PC-9 (cell line): ENCODE results near the gene DNAJC11. TPM values are rescaled to one million over a fixed set of nuclear protein-coding genes. Genes with fewer than 3 reads are reported as not detected.
A peak's percentile ranks its signal among the peaks of the same experiment; 100 is the strongest.

Source experiments
- BruUV-seq: library from RNA; stranded (reverse); fragments of 400-500 nt; replicated peaks from 2 replicates; lab custom pipeline; 2021; lab: Mats Ljungman, UMichigan
- CTCF ChIA-PET: fragments of 300-600 bp; sonication (Branson Sonifier 250); formaldehyde crosslinking; loops from one replicate; lab custom pipeline; 2022; ENCODE audit warnings: antibody characterized with exemption; lab: Charles Lee
- POLR2A ChIA-PET: fragments of 300-600 bp; sonication (Branson Sonifier 250); formaldehyde crosslinking; loops from one replicate; lab custom pipeline; 2022; ENCODE audit warnings: antibody characterized with exemption; ENCODE audit not compliant: unreplicated experiment; lab: Charles Lee
- DNase-seq, 2 experiments: peaks; one replicate each; pipeline versions ENCODE4 v3.0.0 to v3.0.0-alpha.2; 2015 to 2022; ENCODE audit warnings: mixed read lengths in 1 of 2
- H2AFZ ChIP-seq: fragments of 200-600 bp; sonication (generic); 2 replicates; pipeline ENCODE4 v1.8.1; 2017; ENCODE audit warnings: antibody characterized with exemption
- H3F3A ChIP-seq: fragments of 200-600 bp; sonication (generic); 2 replicates; pipeline ENCODE4 v1.8.1; 2017; ENCODE audit warnings: antibody characterized with exemption, mild to moderate bottlenecking, low read depth; ENCODE audit not compliant: insufficient read depth
- H3K27ac ChIP-seq: fragments of 200-600 bp; sonication (generic); 2 replicates; pipeline ENCODE4 v1.6.1; 2016; ENCODE audit warnings: mixed run types
- H3K27me3 ChIP-seq: fragments of 200-600 bp; sonication (generic); 2 replicates; pipeline ENCODE4 v1.6.1; 2016; ENCODE audit warnings: low read depth, mixed run types; ENCODE audit not compliant: insufficient read depth
- H3K36me3 ChIP-seq: fragments of 200-600 bp; sonication (generic); 2 replicates; pipeline ENCODE4 v1.6.1; 2016; ENCODE audit warnings: low read depth, mixed run types
- H3K4me1 ChIP-seq: fragments of 200-600 bp; sonication (generic); replicated peaks from 2 replicates; pipeline ENCODE4 v1.6.1; 2016; ENCODE audit warnings: mixed run types; ENCODE audit not compliant: insufficient read depth
- H3K4me2 ChIP-seq: fragments of 200-600 bp; sonication (generic); 2 replicates; pipeline ENCODE4 v1.6.1; 2017; ENCODE audit warnings: mixed run types
- H3K4me3 ChIP-seq: fragments of 200-600 bp; sonication (generic); 2 replicates; pipeline ENCODE4 v1.6.1; 2016; ENCODE audit warnings: mixed run types
- H3K79me2 ChIP-seq: fragments of 200-600 bp; sonication (generic); 2 replicates; pipeline ENCODE4 v1.6.1; 2017; ENCODE audit warnings: low read depth, mixed run types
- H3K9me2 ChIP-seq: fragments of 200-600 bp; sonication (generic); 2 replicates; pipeline ENCODE4 v1.8.1; 2017; ENCODE audit warnings: mild to moderate bottlenecking; ENCODE audit not compliant: insufficient read depth
- H3K9me3 ChIP-seq: fragments of 200-600 bp; sonication (generic); 2 replicates; pipeline ENCODE4 v1.8.1; 2016; ENCODE audit warnings: low read depth; ENCODE audit not compliant: insufficient read depth
- H4K20me1 ChIP-seq: fragments of 200-600 bp; sonication (generic); 2 replicates; pipeline ENCODE4 v1.8.1; 2017; ENCODE audit not compliant: insufficient read depth
- EZH2 ChIP-seq: fragments of 200-600 bp; sonication (generic); IDR thresholded peaks from 2 replicates; pipeline ENCODE4 v1.8.0; 2017; ENCODE audit warnings: antibody characterized with exemption, low read depth
- intact Hi-C: fragments of 100-400 bp; cut with micrococcal nuclease; formaldehyde crosslinking; loops from one replicate; pipeline ENCODE4 v1.10.0; 2022; ENCODE audit not compliant: unreplicated experiment
- total RNA-seq: library from RNA; stranded (reverse); gene quantifications from 2 replicates; pipeline ENCODE4 v1.2.3, GENCODE V29; 2021
- TF ChIP-seq, protein P1 (sequence below): fragments of 200-600 bp; sonication (generic); conservative IDR thresholded peaks from 2 replicates; pipeline ENCODE4 v1.6.1; 2017; ENCODE audit warnings: mixed run types, antibody characterized with exemption, mild to moderate bottlenecking, moderate library complexity

Gene DNAJC11
- total RNA-seq, 1 experiment from 2014 or later, result 52.8 TPM

DNA sequence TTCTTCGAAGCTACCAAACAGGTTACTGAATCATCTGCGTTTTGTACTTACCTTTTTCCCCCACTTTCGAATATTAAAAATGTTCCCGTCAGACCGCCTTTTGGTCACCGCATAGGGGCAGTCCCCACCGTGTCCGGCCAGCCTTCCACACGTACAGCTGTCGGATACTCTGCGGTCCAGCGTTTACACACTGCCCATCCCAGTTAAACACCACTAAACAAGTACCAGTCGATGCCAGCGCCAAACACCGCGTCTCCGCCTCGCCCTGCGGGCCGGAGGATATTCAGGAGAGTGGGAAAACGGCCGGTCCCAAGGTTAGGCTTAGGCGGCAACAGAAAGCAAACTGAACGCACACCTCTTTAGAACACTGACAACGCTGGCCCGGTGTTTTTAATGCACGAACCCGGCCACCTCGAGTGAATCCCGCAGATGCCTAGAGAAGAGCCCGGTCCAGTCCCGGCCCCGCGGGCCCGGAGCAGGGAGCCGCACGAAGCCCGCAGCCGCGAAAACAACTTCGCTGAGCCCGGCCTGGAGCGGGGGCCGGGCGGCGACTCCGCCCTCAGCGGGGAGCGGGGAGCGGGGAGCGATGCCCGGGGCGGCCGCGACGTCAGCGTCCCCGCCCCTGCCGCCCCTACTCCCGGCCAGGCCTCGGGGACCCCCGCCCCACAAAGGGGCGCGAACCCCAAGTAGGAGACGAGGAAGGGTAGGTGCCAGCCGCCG lies 88.8 kb downstream of the DNAJC11 start:
- TSS peak; percentile 43 for BruUV-seq
- Histone ChIP-seq H3K4me3 (peak overlapping the region; percentile 64), H3K4me2 (peak overlapping the region; percentile 87), H3K36me3 (no peaks in the 10 kb centered on the region), H3K79me2 (peaks cover 28% of the 10 kb centered on the region), H3K9me3 (no peaks in the 10 kb centered on the region), H3K9me2 (no peaks in the 10 kb centered on the region), H3K27me3 (no peaks in the 10 kb centered on the region), H2AFZ (peak overlapping the region; percentile 77), H4K20me1 (0 out of 2 replicates have a peak, but pooled peaks cover 6% of the 10 kb centered on the region), H3K4me1 (peaks cover 11% of the 10 kb centered on the region), H3K27ac (peak overlapping the region; percentile 73), H3F3A (peaks cover 18% of the 10 kb centered on the region)
- DNase-seq, result peak; percentile 60 to 74
- intact Hi-C loops, result loop anchor here (1.0 to 10.0 kb wide), 2 partner anchors 12 to 388 kb away; no protein-coding TSS in a partner anchor
- POLR2A ChIA-PET, result no interaction called here
- no peak for TF ChIP-seq EZH2
- TF ChIP-seq, protein P1, sequence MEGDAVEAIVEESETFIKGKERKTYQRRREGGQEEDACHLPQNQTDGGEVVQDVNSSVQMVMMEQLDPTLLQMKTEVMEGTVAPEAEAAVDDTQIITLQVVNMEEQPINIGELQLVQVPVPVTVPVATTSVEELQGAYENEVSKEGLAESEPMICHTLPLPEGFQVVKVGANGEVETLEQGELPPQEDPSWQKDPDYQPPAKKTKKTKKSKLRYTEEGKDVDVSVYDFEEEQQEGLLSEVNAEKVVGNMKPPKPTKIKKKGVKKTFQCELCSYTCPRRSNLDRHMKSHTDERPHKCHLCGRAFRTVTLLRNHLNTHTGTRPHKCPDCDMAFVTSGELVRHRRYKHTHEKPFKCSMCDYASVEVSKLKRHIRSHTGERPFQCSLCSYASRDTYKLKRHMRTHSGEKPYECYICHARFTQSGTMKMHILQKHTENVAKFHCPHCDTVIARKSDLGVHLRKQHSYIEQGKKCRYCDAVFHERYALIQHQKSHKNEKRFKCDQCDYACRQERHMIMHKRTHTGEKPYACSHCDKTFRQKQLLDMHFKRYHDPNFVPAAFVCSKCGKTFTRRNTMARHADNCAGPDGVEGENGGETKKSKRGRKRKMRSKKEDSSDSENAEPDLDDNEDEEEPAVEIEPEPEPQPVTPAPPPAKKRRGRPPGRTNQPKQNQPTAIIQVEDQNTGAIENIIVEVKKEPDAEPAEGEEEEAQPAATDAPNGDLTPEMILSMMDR, result no peak
- CTCF ChIA-PET, result interaction anchor here (0.6 kb wide), 1 partner anchor 58 kb away, joined by 3 read pairs; no protein-coding TSS in a partner anchor

DNA sequence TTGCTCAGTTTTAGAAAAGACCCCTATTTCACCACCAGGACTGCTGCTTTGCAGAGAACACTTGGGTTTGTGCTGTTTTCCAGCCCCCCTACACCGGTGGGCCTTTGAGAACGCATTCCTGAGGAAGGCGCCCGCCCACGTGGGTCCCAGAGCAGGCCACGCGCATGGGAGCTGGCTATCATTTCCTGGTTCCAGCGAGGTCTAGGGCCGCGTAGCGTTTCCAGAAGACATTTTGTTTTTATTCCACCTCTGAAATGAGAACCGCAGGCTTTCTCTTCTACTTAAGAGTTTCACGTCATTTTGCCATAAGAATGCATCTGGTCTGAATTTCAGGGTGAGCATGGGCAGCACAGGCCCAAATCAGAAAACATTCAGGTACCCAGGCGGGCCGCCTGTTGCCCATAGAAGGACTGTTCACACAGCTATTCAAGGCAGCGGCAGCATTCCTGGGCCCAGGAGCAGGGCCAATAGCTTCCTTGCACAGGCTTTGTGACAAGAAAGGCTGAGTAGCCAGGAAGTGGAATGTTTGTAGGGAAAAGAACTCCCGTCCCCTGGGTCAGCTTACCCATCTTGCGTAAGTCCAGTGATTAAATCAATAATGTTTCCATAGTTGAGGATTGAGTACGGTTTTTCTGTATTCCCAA lies 97.6 kb downstream of the DNAJC11 start:
- intact Hi-C loops, result loop anchor here (5.0 kb wide), 1 partner anchor 112 kb away; the partner anchor contains the start of gene PLEKHG5
- no peak overlapping the region for H3K4me3 ChIP-seq

More for the DNA sequence above, 97.6 kb downstream of the DNAJC11 start:
- TF ChIP-seq EZH2, result no peak
- TF ChIP-seq, protein P1, result no peak
- peak overlapping the region; percentile 99 for H3K4me2 ChIP-seq
- H3K36me3 ChIP-seq, result no peaks in the 10 kb centered on the region
- H3K9me3 ChIP-seq, result no peaks in the 10 kb centered on the region
- no TSS peak for BruUV-seq
- H2AFZ ChIP-seq, result no peak overlapping the region
- no peak overlapping the region for H3K27ac ChIP-seq
- H3K4me1 ChIP-seq, result no peaks in the 10 kb centered on the region
- no peaks in the 10 kb centered on the region for H4K20me1 ChIP-seq
- no peaks in the 10 kb centered on the region for H3K9me2 ChIP-seq
- CTCF ChIA-PET, result interaction anchor here (0.6 to 1.0 kb wide), 2 partner anchors 50 to 310 kb away, joined by 3 read pairs; partner anchors contain the start of gene NOL9
- H3K27me3 ChIP-seq, result no peaks in the 10 kb centered on the region
- POLR2A ChIA-PET, result interaction anchor here (0.5 to 0.6 kb wide), 3 partner anchors 19 to 164 kb away, joined by 3 read pairs; no protein-coding TSS in a partner anchor
- peaks cover 2% of the 10 kb centered on the region; the same call in 1 of the 2 replicates for H3F3A ChIP-seq
- peaks cover 26% of the 10 kb centered on the region for H3K79me2 ChIP-seq
- peak in 1 of 2 experiments; percentile 47 for DNase-seq
